HuH-7.5 (cell line): ENCODE results near the gene RASA4B.
"Not testable (repeated sequence)": the region's sequence is repeated elsewhere in the genome, so short reads cannot be mapped to it uniquely, and the experiment has no call there.

Source experiments
- DNase-seq: peaks from one replicate; pipeline ENCODE4 v3.0.0; 2011; ENCODE audit warnings: low spot score

Gene RASA4B

GRCh38 chr7:102474116-102474515, 43.5 kb downstream of the RASA4B start:
- not testable (repeated sequence) for DNase-seq

GRCh38 chr7:102473271-102473991, 44.1 kb downstream of the RASA4B start:
- DNase-seq, result no peak

GRCh38 chr7:102472126-102473041, 45.2 kb downstream of the RASA4B start:
- DNase-seq, result no peak

GRCh38 chr7:102471791-102472125, 45.8 kb downstream of the RASA4B start:
- no peak for DNase-seq

GRCh38 chr7:102469972-102470825, 47.4 kb downstream of the RASA4B start:
- no peak for DNase-seq

GRCh38 chr7:102469351-102469971, 48.1 kb downstream of the RASA4B start:
- no peak for DNase-seq

- no peak for DNase-seq
Observed at GRCh38 chr7:102468478-102469350, 48.9 kb downstream of the RASA4B start.

- DNase-seq, result no peak
Observed at GRCh38 chr7:102467581-102468477, 49.7 kb downstream of the RASA4B start.

- DNase-seq, result no peak
Observed at GRCh38 chr7:102466097-102466496, 51.5 kb downstream of the RASA4B start.

- DNase-seq, result peak; percentile 99
Observed at GRCh38 chr7:102464577-102465280, 52.8 kb downstream of the RASA4B start, which contains the start of the genes ALKBH4 and LRWD1. ALKBH4 (minus strand) TSS chr7:102464863; CDS start chr7:102464836, 27 bp downstream. LRWD1 (plus strand) TSS chr7:102464984; CDS start chr7:102465081, 97 bp downstream.

- no peak for DNase-seq
Observed at GRCh38 chr7:102463841-102464576, 53.6 kb downstream of the RASA4B start.

GRCh38 chr7:102460467-102460866, 57.1 kb downstream of the RASA4B start:
- no peak for DNase-seq

GRCh38 chr7:102459221-102459844, 58.2 kb downstream of the RASA4B start:
- DNase-seq, result no peak

GRCh38 chr7:102457352-102457924, 60.1 kb downstream of the RASA4B start:
- DNase-seq, result no peak

- no peak for DNase-seq
Observed at GRCh38 chr7:102456327-102456726, 61.2 kb downstream of the RASA4B start.

- DNase-seq, result no peak
Observed at GRCh38 chr7:102455596-102455995, 62.0 kb downstream of the RASA4B start.

- not testable (repeated sequence) for DNase-seq
Observed at GRCh38 chr7:102454932-102455331, 62.6 kb downstream of the RASA4B start.
